T-helper 2 cell treated with Interferon-gamma antibody and Interleukin-4, amounts not matched to agents 5 μg/mL and 100 μg/mL, for 36 hours (primary cell): ENCODE results near the gene WDR48.

Source experiments
- DNase-seq: peaks from one replicate; pipeline ENCODE4 v3.0.0; 2021; ENCODE audit warnings: low spot score
- H3K27ac Mint-ChIP-seq: one replicate; pipeline ENCODE4 v1.8.0; 2021; ENCODE audit warnings: mild to moderate bottlenecking, mixed read lengths
- H3K27me3 Mint-ChIP-seq: one replicate; pipeline ENCODE4 v1.8.0; 2021; ENCODE audit warnings: low read depth, mixed read lengths
- H3K36me3 Mint-ChIP-seq: one replicate; pipeline ENCODE4 v1.8.0; 2021; ENCODE audit warnings: low read depth, mixed read lengths
- H3K4me1 Mint-ChIP-seq: one replicate; pipeline ENCODE4 v1.8.0; 2021; ENCODE audit warnings: low read depth, mixed read lengths
- H3K4me3 Mint-ChIP-seq: one replicate; pipeline ENCODE4 v1.8.0; 2022; ENCODE audit warnings: mild to moderate bottlenecking, moderate library complexity, mixed read lengths
- H3K9me3 Mint-ChIP-seq: one replicate; pipeline ENCODE4 v1.8.0; 2021; ENCODE audit warnings: mixed read lengths

Gene WDR48

GRCh38 chr3:39080026-39080425, 28.2 kb downstream of the WDR48 start:
- no peaks in the 10 kb centered on the region for H3K27me3 Mint-ChIP-seq
- peaks cover 14% of the 10 kb centered on the region for H3K4me1 Mint-ChIP-seq
- no peak overlapping the region for H3K27ac Mint-ChIP-seq
- H3K36me3 Mint-ChIP-seq = peaks cover 34% of the 10 kb centered on the region
- H3K9me3 Mint-ChIP-seq = peaks cover 4% of the 10 kb centered on the region
- no peak for DNase-seq
- H3K4me3 Mint-ChIP-seq = no peak overlapping the region

GRCh38 chr3:39082666-39083313, 31.0 kb downstream of the WDR48 start:
- Mint-ChIP-seq H3K4me3 (no peak overlapping the region), H3K9me3 (no peaks in the 10 kb centered on the region), H3K27ac (no peak overlapping the region), H3K27me3 (no peaks in the 10 kb centered on the region), H3K4me1 (peaks cover 10% of the 10 kb centered on the region), H3K36me3 (peaks cover 16% of the 10 kb centered on the region)
- no peak for DNase-seq

- peaks cover 18% of the 10 kb centered on the region for H3K36me3 Mint-ChIP-seq
- no peaks in the 10 kb centered on the region for H3K9me3 Mint-ChIP-seq
- no peak overlapping the region for H3K27ac Mint-ChIP-seq
- no peaks in the 10 kb centered on the region for H3K4me1 Mint-ChIP-seq
- DNase-seq = no peak
- H3K4me3 Mint-ChIP-seq = no peak overlapping the region
- no peaks in the 10 kb centered on the region for H3K27me3 Mint-ChIP-seq
Measured at GRCh38 chr3:39086144-39086543, 34.3 kb downstream of the WDR48 start.

GRCh38 chr3:39088456-39088855, 36.6 kb downstream of the WDR48 start:
- no peak overlapping the region for H3K27ac Mint-ChIP-seq
- H3K4me3 Mint-ChIP-seq = no peak overlapping the region
- peaks cover 16% of the 10 kb centered on the region for H3K36me3 Mint-ChIP-seq
- H3K4me1 Mint-ChIP-seq = no peaks in the 10 kb centered on the region
- DNase-seq = no peak
- no peaks in the 10 kb centered on the region for H3K27me3 Mint-ChIP-seq
- H3K9me3 Mint-ChIP-seq = no peaks in the 10 kb centered on the region

- no peaks in the 10 kb centered on the region for H3K9me3 Mint-ChIP-seq
- DNase-seq = no peak
- H3K36me3 Mint-ChIP-seq = peaks cover 16% of the 10 kb centered on the region
- H3K27ac Mint-ChIP-seq = no peak overlapping the region
- H3K4me3 Mint-ChIP-seq = no peak overlapping the region
- H3K4me1 Mint-ChIP-seq = no peaks in the 10 kb centered on the region
- H3K27me3 Mint-ChIP-seq = no peaks in the 10 kb centered on the region
Measured at GRCh38 chr3:39088889-39089288, 37.1 kb downstream of the WDR48 start.

- no peak overlapping the region for H3K27ac Mint-ChIP-seq
- DNase-seq = no peak
- no peaks in the 10 kb centered on the region for H3K4me1 Mint-ChIP-seq
- no peaks in the 10 kb centered on the region for H3K27me3 Mint-ChIP-seq
- no peak overlapping the region for H3K4me3 Mint-ChIP-seq
- no peaks in the 10 kb centered on the region for H3K9me3 Mint-ChIP-seq
- H3K36me3 Mint-ChIP-seq = peaks cover 23% of the 10 kb centered on the region
Measured at GRCh38 chr3:39090922-39091321, 39.1 kb downstream of the WDR48 start.

GRCh38 chr3:39094851-39095677, 43.2 kb downstream of the WDR48 start:
- no peaks in the 10 kb centered on the region for H3K9me3 Mint-ChIP-seq
- H3K27me3 Mint-ChIP-seq = no peaks in the 10 kb centered on the region
- no peaks in the 10 kb centered on the region for H3K4me1 Mint-ChIP-seq
- H3K36me3 Mint-ChIP-seq = peaks cover 23% of the 10 kb centered on the region
- H3K4me3 Mint-ChIP-seq = no peak overlapping the region
- DNase-seq = no peak
- no peak overlapping the region for H3K27ac Mint-ChIP-seq

GRCh38 chr3:39095778-39096177, 44.0 kb downstream of the WDR48 start:
- Mint-ChIP-seq H3K36me3 (peaks cover 23% of the 10 kb centered on the region), H3K27me3 (no peaks in the 10 kb centered on the region), H3K4me3 (no peak overlapping the region), H3K27ac (no peak overlapping the region), H3K4me1 (no peaks in the 10 kb centered on the region), H3K9me3 (no peaks in the 10 kb centered on the region)
- no peak for DNase-seq

- Mint-ChIP-seq H3K4me1 (peaks cover 2% of the 10 kb centered on the region), H3K36me3 (peaks cover 26% of the 10 kb centered on the region), H3K27ac (no peak overlapping the region)
Measured at GRCh38 chr3:39096775-39097174, 45.0 kb downstream of the WDR48 start.

GRCh38 chr3:39097716-39098472, 46.1 kb downstream of the WDR48 start:
- Mint-ChIP-seq H3K9me3 (no peaks in the 10 kb centered on the region), H3K27me3 (no peaks in the 10 kb centered on the region), H3K36me3 (peaks cover 23% of the 10 kb centered on the region), H3K27ac (no peak overlapping the region), H3K4me1 (peaks cover 8% of the 10 kb centered on the region), H3K4me3 (no peak overlapping the region)
- no peak for DNase-seq

More at GRCh38 chr3:39096775-39097174, 45.0 kb downstream of the WDR48 start:
- no peak overlapping the region for H3K4me3 Mint-ChIP-seq
- no peaks in the 10 kb centered on the region for H3K9me3 Mint-ChIP-seq
- no peak for DNase-seq
- no peaks in the 10 kb centered on the region for H3K27me3 Mint-ChIP-seq

- Mint-ChIP-seq H3K27ac (no peak overlapping the region), H3K9me3 (no peaks in the 10 kb centered on the region), H3K27me3 (no peaks in the 10 kb centered on the region), H3K4me3 (no peak overlapping the region), H3K36me3 (peaks cover 22% of the 10 kb centered on the region), H3K4me1 (peaks cover 11% of the 10 kb centered on the region)
- DNase-seq = no peak
Measured at GRCh38 chr3:39098473-39099000, 46.7 kb downstream of the WDR48 start.

GRCh38 chr3:39099242-39099641, 47.4 kb downstream of the WDR48 start:
- peaks cover 16% of the 10 kb centered on the region for H3K36me3 Mint-ChIP-seq
- peaks cover 11% of the 10 kb centered on the region for H3K4me1 Mint-ChIP-seq
- H3K9me3 Mint-ChIP-seq = no peaks in the 10 kb centered on the region
- DNase-seq = no peak
- H3K4me3 Mint-ChIP-seq = no peak overlapping the region
- no peak overlapping the region for H3K27ac Mint-ChIP-seq
- no peaks in the 10 kb centered on the region for H3K27me3 Mint-ChIP-seq

- DNase-seq = no peak
- Mint-ChIP-seq H3K27me3 (no peaks in the 10 kb centered on the region), H3K9me3 (no peaks in the 10 kb centered on the region), H3K36me3 (peaks cover 15% of the 10 kb centered on the region), H3K27ac (no peak overlapping the region), H3K4me1 (peaks cover 12% of the 10 kb centered on the region), H3K4me3 (no peak overlapping the region)
Measured at GRCh38 chr3:39099738-39100499, 48.1 kb downstream of the WDR48 start.
